Measurements from ENCODE around the gene CLEC14A. TPM values are rescaled to one million over a fixed set of nuclear protein-coding genes. Genes with fewer than 3 reads are reported as not detected.

The CLEC14A gene
- total and polyA plus RNA-seq, 7 donors: 0.60 to 18.3 (median 12.2) TPM

DNA sequence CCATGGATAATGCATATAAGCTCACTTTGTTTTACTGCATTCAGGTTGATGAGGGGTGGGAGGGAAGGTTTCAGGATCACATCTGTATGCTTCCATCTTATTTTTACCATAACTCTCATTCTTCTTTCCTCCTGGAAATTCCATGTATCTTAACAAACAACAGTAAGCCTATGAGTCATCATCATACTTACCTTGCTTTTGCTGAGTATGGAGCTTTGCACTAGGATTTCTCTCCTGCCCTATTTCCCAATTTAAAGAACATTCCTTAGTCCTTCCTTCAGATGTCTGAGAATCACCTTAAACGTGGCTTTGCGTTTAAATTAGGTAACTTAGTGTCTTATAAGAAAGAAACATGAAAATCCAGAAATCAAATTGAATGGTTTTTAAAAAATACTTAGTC, 1.6 kb upstream of the CLEC14A start:
- H3K4me3 ChIP-seq: no peak overlapping the region
- intact Hi-C loops (cut with DNase I): no loop called here
- peaks cover 0 to 7% (median 0%) of the 10 kb centered on the region in 4 donors for H3K4me1 ChIP-seq
- H3K9me3 ChIP-seq: no peaks in the 10 kb centered on the region
- WGBS, 2 donors: 79 to 84% methylated on average over 2 of the region's 2 CpGs
- peak overlapping the region in 1 of 4 donors; percentile 59 for H3K27ac ChIP-seq
- TF ChIP-seq POLR2A (IDR thresholded peaks at IDR 0.05): no peak
- TF ChIP-seq, protein P1, sequence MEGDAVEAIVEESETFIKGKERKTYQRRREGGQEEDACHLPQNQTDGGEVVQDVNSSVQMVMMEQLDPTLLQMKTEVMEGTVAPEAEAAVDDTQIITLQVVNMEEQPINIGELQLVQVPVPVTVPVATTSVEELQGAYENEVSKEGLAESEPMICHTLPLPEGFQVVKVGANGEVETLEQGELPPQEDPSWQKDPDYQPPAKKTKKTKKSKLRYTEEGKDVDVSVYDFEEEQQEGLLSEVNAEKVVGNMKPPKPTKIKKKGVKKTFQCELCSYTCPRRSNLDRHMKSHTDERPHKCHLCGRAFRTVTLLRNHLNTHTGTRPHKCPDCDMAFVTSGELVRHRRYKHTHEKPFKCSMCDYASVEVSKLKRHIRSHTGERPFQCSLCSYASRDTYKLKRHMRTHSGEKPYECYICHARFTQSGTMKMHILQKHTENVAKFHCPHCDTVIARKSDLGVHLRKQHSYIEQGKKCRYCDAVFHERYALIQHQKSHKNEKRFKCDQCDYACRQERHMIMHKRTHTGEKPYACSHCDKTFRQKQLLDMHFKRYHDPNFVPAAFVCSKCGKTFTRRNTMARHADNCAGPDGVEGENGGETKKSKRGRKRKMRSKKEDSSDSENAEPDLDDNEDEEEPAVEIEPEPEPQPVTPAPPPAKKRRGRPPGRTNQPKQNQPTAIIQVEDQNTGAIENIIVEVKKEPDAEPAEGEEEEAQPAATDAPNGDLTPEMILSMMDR (IDR thresholded peaks at IDR 0.05): no peak
- TF ChIP-seq EP300 (IDR thresholded peaks at IDR 0.05): no peak
- TF ChIP-seq POLR2AphosphoS5 (IDR thresholded peaks at IDR 0.05): no peak
- DNase-seq: no peak
- no peaks in the 10 kb centered on the region for H3K36me3 ChIP-seq
- peaks cover 14 to 23% (median 19%) of the 10 kb centered on the region in 3 donors for H3K27me3 ChIP-seq

DNA sequence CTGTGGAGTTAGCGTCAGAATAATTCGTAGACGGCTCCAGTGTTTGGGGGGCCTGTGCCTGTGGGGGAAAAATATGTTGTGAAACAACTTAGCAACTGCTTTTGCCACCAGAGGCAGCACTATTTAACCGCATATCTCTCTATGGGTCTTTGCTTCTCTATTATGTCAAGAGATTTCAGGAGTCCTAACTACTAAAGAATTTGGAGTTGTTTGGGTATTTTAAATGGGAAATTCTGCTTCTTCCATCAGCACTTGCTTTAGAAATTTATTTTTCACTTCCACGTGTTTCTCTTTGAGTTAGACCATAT, 594 bp upstream of the CLEC14A start:
- H3K4me1 ChIP-seq: peaks cover 0 to 7% (median 0%) of the 10 kb centered on the region in 4 donors
- intact Hi-C loops (cut with DNase I): no loop called here
- WGBS, 2 donors: 27 to 32% methylated on average over 5 of the region's 5 CpGs
- DNase-seq: no peak
- H3K36me3 ChIP-seq: no peaks in the 10 kb centered on the region
- H3K9me3 ChIP-seq: no peaks in the 10 kb centered on the region
- TF ChIP-seq POLR2A (IDR thresholded peaks at IDR 0.05) (no peak), EP300 (IDR thresholded peaks at IDR 0.05) (no peak), POLR2AphosphoS5 (IDR thresholded peaks at IDR 0.05) (no peak)
- TF ChIP-seq, protein P1 (IDR thresholded peaks at IDR 0.05): no peak
- no peak overlapping the region for H3K4me3 ChIP-seq
- H3K27ac ChIP-seq: peak overlapping the region in 3 of 4 donors; percentile 10 to 59 (median 21)
- H3K27me3 ChIP-seq: peaks cover 14 to 23% (median 19%) of the 10 kb centered on the region in 3 donors

DNA sequence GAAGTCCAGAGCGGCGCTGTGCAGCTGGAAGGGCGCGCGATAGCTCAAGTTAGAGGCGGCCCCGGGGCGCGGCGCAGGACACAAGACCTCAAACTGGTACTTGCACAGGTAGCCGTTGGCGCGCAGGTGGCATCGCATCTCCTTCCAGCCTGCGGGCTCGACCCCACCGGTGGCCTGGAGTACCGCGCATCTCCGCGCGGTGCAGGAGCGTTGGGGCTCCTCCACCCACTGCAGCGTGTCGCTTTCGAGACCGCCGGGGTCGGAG, 553 bp downstream of the CLEC14A start:
- no peaks in the 10 kb centered on the region for H3K36me3 ChIP-seq
- TF ChIP-seq, protein P1 (IDR thresholded peaks at IDR 0.05): no peak
- TF ChIP-seq POLR2AphosphoS5 (IDR thresholded peaks at IDR 0.05) (no peak), POLR2A (IDR thresholded peaks at IDR 0.05) (no peak), EP300 (IDR thresholded peaks at IDR 0.05) (no peak)
- peaks cover 14 to 23% (median 19%) of the 10 kb centered on the region in 3 donors for H3K27me3 ChIP-seq
- DNase-seq: no peak
- peak overlapping the region; percentile 12 to 37 (median 34) for H3K4me3 ChIP-seq
- H3K4me1 ChIP-seq: peaks cover 0 to 7% (median 0%) of the 10 kb centered on the region in 4 donors
- intact Hi-C loops (cut with DNase I): no loop called here
- WGBS, 2 donors: 3 to 10% methylated on average over 29 of the region's 29 CpGs
- H3K27ac ChIP-seq: peak overlapping the region; percentile 47 to 78 (median 57)
- H3K9me3 ChIP-seq: no peaks in the 10 kb centered on the region

DNA sequence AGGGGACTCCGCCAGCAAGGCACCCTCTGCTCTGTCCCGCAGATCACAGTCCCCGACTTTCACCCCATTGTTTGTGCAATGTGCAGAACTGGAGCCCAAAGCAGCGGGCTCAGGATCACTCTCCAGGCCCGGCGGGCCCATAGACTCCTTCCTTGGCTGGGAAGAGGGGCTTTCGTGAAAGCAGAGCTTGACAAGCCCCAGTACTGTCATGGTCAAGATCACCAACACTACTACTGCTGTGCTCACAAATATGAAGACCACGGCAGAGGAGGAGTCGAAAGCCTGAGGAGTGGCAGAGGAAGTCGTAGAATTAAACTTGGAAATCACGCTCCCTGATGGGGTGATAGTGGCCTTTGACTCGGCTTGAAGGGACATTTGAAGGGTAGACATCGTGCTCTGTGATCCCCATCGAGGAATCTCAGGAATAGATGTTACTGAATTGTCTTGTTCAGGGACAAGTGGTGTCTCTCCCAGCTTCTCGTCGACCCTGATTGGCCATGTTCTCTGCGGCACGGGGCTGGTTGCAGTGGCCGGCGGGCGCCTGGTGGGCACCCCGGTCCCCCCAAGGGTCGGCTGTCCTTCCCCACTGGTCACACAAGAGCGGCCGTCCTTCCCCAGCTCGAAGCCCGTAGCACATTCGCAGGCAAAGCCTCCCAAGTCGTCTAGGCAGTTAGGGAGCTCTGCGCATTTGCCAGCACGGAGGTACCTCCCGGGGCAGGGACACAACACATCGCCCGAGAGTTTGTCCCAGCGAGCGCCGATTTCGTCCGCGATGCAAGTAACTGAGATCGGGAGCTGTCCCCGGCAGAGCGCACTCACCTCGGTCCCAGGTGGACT, 1.1 kb downstream of the CLEC14A start:
- TF ChIP-seq EP300 (IDR thresholded peaks at IDR 0.05) (no peak), POLR2A (IDR thresholded peaks at IDR 0.05) (no peak), POLR2AphosphoS5 (IDR thresholded peaks at IDR 0.05) (no peak)
- TF ChIP-seq, protein P1 (IDR thresholded peaks at IDR 0.05): no peak
- Histone ChIP-seq H3K4me3 (peak overlapping the region; percentile 12 to 37 (median 34)), H3K36me3 (no peaks in the 10 kb centered on the region), H3K27me3 (peaks cover 14 to 23% (median 19%) of the 10 kb centered on the region in 3 donors), H3K27ac (peak overlapping the region; percentile 47 to 78 (median 57)), H3K4me1 (peaks cover 0 to 7% (median 0%) of the 10 kb centered on the region in 4 donors), H3K9me3 (no peaks in the 10 kb centered on the region)
- DNase-seq: no peak
- WGBS, 2 donors: 17 to 26% methylated on average over 44 of the region's 44 CpGs
- intact Hi-C loops (cut with DNase I): no loop called here

All from sigmoid colon (tissue), 7 donors.